Prostate gland (tissue), 2 donors: ENCODE data around the gene CFAP61.

Experiments used
- CTCF ChIP-seq, 4 experiments: fragments of 200-600 bp in 2 of 4; fragments of 450-650 bp in 2 of 4; sonication (generic) in 2 of 4; IDR thresholded peaks; 1 replicate in 3 of 4; 2 replicates in 1 of 4; pipeline ENCODE4 v1.5.1; 2016 to 2019; ENCODE audit warnings: antibody characterized with exemption in 4 of 4, mild to moderate bottlenecking in 2 of 4, moderate library complexity in 2 of 4
- POLR2A ChIP-seq: fragments of 450-650 bp; IDR thresholded peaks from one replicate; pipeline ENCODE4 v1.6.1; 2016; ENCODE audit warnings: antibody characterized with exemption, mild to moderate bottlenecking
- POLR2AphosphoS5 ChIP-seq: sonication (generic); formaldehyde crosslinking; IDR thresholded peaks from one replicate; pipeline ENCODE4 v1.6.1; 2017; ENCODE audit warnings: antibody characterized with exemption

GRCh38 chr20:20248620-20249200 lies 196.4 kb downstream of the CFAP61 start:
- TF ChIP-seq CTCF (IDR thresholded peaks at IDR 0.05) (no peak), POLR2A (no peak), POLR2AphosphoS5 (no peak)
